SK-N-SH treated with all-trans-retinoic acid at 6 μM for 48 hours (cell line): ENCODE results near the gene PDGFRB.

Source experiments
- ARNTL ChIP-seq: fragments of 450-650 bp; formaldehyde crosslinking; IDR thresholded peaks from 2 replicates; pipeline ENCODE4 v1.5.0; 2020; ENCODE audit warnings: low read depth, mild to moderate bottlenecking, moderate library complexity, borderline replicate concordance
- CSDC2 ChIP-seq: fragments of 250-450 bp; sonication (Bioruptor Pico); IDR thresholded peaks from 2 replicates; pipeline ENCODE4 v1.5.0; 2020; ENCODE audit warnings: mild to moderate bottlenecking, moderate library complexity
- ESRRG ChIP-seq: fragments of 250-450 bp; sonication (Bioruptor Pico); IDR thresholded peaks from 2 replicates; pipeline ENCODE4 v1.6.1; 2021; ENCODE audit warnings: mild to moderate bottlenecking
- ISL1 ChIP-seq: fragments of 250-450 bp; sonication (Bioruptor Pico); IDR thresholded peaks from 2 replicates; pipeline ENCODE4 v2.1.2; 2022; ENCODE audit warnings: mild to moderate bottlenecking, moderate library complexity
- OSR1 ChIP-seq: fragments of 250-450 bp; sonication (Bioruptor Pico); IDR thresholded peaks from 2 replicates; pipeline ENCODE4 v1.8.0; 2022; ENCODE audit warnings: moderate library complexity, mild to moderate bottlenecking, inconsistent platforms
- RARB ChIP-seq: fragments of 250-450 bp; sonication (Bioruptor Pico); IDR thresholded peaks from 2 replicates; pipeline ENCODE4 v1.8.0; 2021; ENCODE audit warnings: mild to moderate bottlenecking, moderate library complexity
- SNAI2 ChIP-seq: fragments of 250-450 bp; sonication (Bioruptor Pico); IDR thresholded peaks from 2 replicates; pipeline ENCODE4 v1.5.0; 2020; ENCODE audit warnings: mild to moderate bottlenecking, moderate library complexity
- TSHZ2 ChIP-seq: fragments of 250-450 bp; sonication (Bioruptor Pico); IDR thresholded peaks from 2 replicates; pipeline ENCODE4 v1.5.0; 2020; ENCODE audit warnings: mild to moderate bottlenecking, moderate library complexity
- ZFP3 ChIP-seq: fragments of 250-450 bp; sonication (Bioruptor Pico); IDR thresholded peaks from 2 replicates; pipeline ENCODE4 v1.5.0; 2020; ENCODE audit warnings: mild to moderate bottlenecking, moderate library complexity
- ZFP30 ChIP-seq: fragments of 450-650 bp; formaldehyde crosslinking; IDR thresholded peaks from 2 replicates; pipeline ENCODE4 v1.5.0; 2022; ENCODE audit warnings: mild to moderate bottlenecking, moderate library complexity
- ZNF70 ChIP-seq: fragments of 450-650 bp; formaldehyde crosslinking; IDR thresholded peaks from 2 replicates; pipeline ENCODE4 v1.5.0; 2020; ENCODE audit warnings: mild to moderate bottlenecking, moderate library complexity
- TF ChIP-seq, protein P1 (sequence below): fragments of 250-450 bp; sonication (Bioruptor Pico); IDR thresholded peaks from 2 replicates; pipeline ENCODE4 v1.8.0; 2020; ENCODE audit warnings: mild to moderate bottlenecking, moderate library complexity, borderline replicate concordance
- TF ChIP-seq, protein P2 (sequence below): fragments of 250-450 bp; sonication (Bioruptor Pico); IDR thresholded peaks from 2 replicates; pipeline ENCODE4 v1.5.1; 2020; ENCODE audit warnings: low read depth, mild to moderate bottlenecking, moderate library complexity

DNA sequence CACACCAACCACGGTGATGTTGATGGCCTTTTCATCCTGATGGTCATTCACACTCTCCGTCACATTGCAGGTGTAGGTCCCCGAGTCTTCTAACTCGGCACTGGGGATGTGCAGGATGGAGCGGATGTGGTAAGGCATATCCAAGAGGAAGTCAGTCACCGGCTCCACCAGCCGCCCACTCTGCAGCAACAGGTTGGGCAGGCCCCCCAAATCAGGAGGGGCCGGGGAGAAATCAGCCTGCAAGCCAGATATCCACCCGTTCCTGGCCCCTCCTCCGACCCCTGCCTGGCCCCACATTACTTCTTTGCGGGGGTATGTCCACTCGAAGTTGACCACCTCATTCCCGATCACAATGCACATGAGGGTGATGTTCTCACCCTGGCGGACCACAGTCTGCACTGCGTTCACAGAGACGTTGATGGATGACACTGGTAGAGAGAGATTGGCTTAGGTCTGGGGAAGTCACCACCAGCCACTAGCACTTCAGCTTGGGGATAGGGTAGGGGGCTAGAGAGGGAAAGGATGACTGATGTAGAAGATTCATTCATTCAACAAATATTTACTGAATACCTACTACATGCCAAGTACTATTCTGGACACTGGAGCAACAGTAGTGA, 22.0 kb downstream of the PDGFRB start:
- no peak for TF ChIP-seq ZNF70 (CRISPR knock-in tag)
- no peak for TF ChIP-seq ZFP30 (CRISPR knock-in tag)
- no peak for TF ChIP-seq ESRRG (CRISPR knock-in tag)
- TF ChIP-seq, protein P1, sequence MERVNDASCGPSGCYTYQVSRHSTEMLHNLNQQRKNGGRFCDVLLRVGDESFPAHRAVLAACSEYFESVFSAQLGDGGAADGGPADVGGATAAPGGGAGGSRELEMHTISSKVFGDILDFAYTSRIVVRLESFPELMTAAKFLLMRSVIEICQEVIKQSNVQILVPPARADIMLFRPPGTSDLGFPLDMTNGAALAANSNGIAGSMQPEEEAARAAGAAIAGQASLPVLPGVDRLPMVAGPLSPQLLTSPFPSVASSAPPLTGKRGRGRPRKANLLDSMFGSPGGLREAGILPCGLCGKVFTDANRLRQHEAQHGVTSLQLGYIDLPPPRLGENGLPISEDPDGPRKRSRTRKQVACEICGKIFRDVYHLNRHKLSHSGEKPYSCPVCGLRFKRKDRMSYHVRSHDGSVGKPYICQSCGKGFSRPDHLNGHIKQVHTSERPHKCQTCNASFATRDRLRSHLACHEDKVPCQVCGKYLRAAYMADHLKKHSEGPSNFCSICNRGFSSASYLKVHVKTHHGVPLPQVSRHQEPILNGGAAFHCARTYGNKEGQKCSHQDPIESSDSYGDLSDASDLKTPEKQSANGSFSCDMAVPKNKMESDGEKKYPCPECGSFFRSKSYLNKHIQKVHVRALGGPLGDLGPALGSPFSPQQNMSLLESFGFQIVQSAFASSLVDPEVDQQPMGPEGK (CRISPR knock-in tag), result no peak
- no peak for TF ChIP-seq ZFP3 (CRISPR knock-in tag)
- TF ChIP-seq SNAI2 (CRISPR knock-in tag), result no peak
- TF ChIP-seq, protein P2, sequence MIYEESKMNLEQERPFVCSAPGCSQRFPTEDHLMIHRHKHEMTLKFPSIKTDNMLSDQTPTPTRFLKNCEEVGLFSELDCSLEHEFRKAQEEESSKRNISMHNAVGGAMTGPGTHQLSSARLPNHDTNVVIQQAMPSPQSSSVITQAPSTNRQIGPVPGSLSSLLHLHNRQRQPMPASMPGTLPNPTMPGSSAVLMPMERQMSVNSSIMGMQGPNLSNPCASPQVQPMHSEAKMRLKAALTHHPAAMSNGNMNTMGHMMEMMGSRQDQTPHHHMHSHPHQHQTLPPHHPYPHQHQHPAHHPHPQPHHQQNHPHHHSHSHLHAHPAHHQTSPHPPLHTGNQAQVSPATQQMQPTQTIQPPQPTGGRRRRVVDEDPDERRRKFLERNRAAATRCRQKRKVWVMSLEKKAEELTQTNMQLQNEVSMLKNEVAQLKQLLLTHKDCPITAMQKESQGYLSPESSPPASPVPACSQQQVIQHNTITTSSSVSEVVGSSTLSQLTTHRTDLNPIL, result no peak
- no peak for TF ChIP-seq CSDC2
- TF ChIP-seq ISL1 (CRISPR knock-in tag), result no peak
- TF ChIP-seq ARNTL (CRISPR knock-in tag), result no peak
- no peak for TF ChIP-seq OSR1
- no peak for TF ChIP-seq TSHZ2 (CRISPR knock-in tag)
- TF ChIP-seq RARB (CRISPR knock-in tag), result no peak
